DMS114 treated with DMSO at 0.1 percent for 48 hours (cell line): ENCODE data around the gene HDAC1.

ENCODE experiments used
- DNase-seq: peaks from one replicate; lab custom pipeline; 2025; ENCODE audit not compliant: unreplicated experiment; lab: John Stamatoyannopoulos, UW

Gene HDAC1

GRCh38 chr1:32365445-32365844 is 73.6 kb downstream of the HDAC1 start:
- no peak for DNase-seq

GRCh38 chr1:32367912-32368635 is 76.2 kb downstream of the HDAC1 start:
- DNase-seq = no peak

GRCh38 chr1:32372149-32372756 is 80.4 kb downstream of the HDAC1 start:
- no peak for DNase-seq

GRCh38 chr1:32373996-32374592 is 82.2 kb downstream of the HDAC1 start:
- no peak for DNase-seq

DNA sequence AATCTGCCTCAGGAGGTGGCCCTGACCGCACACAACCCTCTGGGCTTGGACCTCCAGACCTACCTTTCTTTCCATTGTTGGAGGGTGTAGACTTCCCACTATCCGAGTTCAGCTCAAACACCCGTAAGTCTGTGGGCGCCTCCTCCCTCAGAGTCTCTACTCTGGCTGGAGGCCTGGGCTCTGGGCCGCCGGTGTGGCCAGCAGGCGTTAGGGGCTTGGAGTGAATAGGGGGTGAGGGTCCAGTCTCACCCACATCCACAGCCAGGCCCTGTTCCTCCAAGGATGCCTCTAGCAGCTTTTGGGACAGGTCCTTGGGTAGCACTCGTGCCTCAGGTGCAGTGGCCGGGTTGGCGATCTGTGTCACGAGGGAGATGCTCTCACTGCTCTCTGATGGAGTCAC is 84.3 kb downstream of the HDAC1 start:
- DNase-seq = no peak

DNA sequence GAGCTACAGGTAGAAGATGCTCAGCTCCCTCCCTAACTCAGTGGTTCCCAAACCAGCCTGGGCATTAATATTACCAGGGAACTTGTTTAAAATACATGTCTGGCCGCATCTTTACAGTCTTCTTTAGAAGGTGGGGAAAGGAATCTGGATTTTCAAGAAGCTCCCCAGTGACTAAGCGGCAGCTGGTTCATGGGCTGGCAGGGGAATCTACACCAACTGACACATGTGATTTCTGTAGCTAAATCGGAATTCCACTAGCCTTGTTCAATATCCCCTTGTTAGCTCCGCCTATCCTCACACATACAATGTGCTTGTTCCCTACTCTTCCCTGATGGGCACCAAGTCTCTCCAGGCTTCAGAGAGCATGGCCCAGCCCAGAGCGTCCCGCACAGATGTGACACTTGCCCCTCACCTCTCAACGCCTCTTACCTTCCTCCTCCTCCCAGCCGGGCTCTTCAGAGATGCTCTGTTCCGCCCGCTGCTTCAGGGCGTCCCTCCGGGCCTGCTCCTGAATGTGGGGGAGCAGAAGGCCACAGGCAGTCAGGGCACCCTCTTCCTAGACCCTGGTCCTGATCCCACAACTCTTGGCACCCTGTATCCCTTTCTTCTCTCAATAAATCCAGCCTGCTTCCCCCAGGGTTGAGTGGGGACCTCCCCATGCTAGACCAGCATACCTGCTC is 85.8 kb downstream of the HDAC1 start:
- DNase-seq = no peak

DNA sequence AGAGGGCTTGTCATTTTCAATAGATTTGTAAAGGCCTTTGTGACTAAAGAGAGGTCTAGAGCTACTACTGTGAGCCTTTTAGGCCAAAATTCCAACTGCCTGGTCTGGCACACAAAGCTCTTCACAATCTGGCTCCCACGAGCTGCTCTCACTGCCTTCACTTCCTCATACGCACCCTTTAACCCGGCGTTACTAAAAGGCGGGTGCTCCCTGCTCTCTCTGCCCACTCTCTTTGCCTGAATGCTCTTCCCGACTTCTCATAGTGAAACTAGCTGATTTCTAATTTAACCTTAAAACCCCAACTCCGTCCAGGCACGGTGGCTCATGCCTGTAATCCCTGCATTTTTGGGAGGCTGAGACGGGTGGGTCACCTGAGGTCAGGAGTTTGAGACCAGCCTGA is 88.2 kb downstream of the HDAC1 start:
- no peak for DNase-seq
